CD4-positive, alpha-beta T cell (primary cell): ENCODE data around the gene PLEKHF1. TPM values are rescaled to one million over a fixed set of nuclear protein-coding genes. Genes with fewer than 3 reads are reported as not detected.
A peak's percentile ranks its signal among the peaks of the same experiment; 100 is the strongest.

Experiments
- ATAC-seq: fragments of 200-7000 bp; cut with Tn5 transposase; one replicate; pipeline ENCODE4 v1.10.0; 2022; ENCODE audit warnings: mild to moderate bottlenecking; ENCODE audit not compliant: poor library complexity
- CTCF ChIA-PET: fragments of 350-600 bp; sonication (Branson Sonifier 250); formaldehyde crosslinking; loops from one replicate; lab custom pipeline; 2021; ENCODE audit warnings: antibody characterized with exemption, inconsistent platforms; lab: Charles Lee
- POLR2A ChIA-PET: fragments of 350-600 bp; sonication (Branson Sonifier 250); formaldehyde crosslinking; loops from one replicate; lab custom pipeline; 2021; ENCODE audit warnings: antibody characterized with exemption, inconsistent platforms; lab: Charles Lee
- DNase-seq, 14 experiments: peaks; one replicate each; pipeline ENCODE4 v3.0.0-alpha.2; 2013 to 2020; ENCODE audit warnings: mixed read lengths in 2 of 14
- H3K27ac ChIP-seq, 2 donors: one replicate each; pipeline versions ENCODE4 v1.5.1 to v1.7.0; 2013; ENCODE audit warnings: low read length in 2 of 2, low read depth in 1 of 2, mild to moderate bottlenecking in 1 of 2
- H3K27me3 ChIP-seq, 2 experiments: 1 replicate in 1 of 2; 2 replicates in 1 of 2; pipeline versions ENCODE4 v1.6.1 to v1.7.0; 2013; ENCODE audit warnings: low read length in 2 of 2, control low read depth in 1 of 2, mild to moderate bottlenecking in 1 of 2, moderate library complexity in 1 of 2; ENCODE audit not compliant: insufficient read depth in 2 of 2, control insufficient read depth in 1 of 2
- H3K36me3 ChIP-seq: one replicate; pipeline ENCODE4 v1.6.1; 2013; ENCODE audit warnings: low read length, control low read depth; ENCODE audit not compliant: insufficient read depth
- H3K4me1 ChIP-seq: one replicate; pipeline ENCODE4 v1.6.1; 2013; ENCODE audit warnings: low read length, control low read depth; ENCODE audit not compliant: insufficient read depth
- H3K4me3 ChIP-seq: one replicate; pipeline ENCODE4 v1.5.1; 2013; ENCODE audit warnings: mild to moderate bottlenecking, low read length, moderate library complexity
- H3K9me3 ChIP-seq, 2 experiments: 1 replicate in 1 of 2; 2 replicates in 1 of 2; pipeline versions ENCODE4 v1.6.1 to v1.7.0; 2013; ENCODE audit warnings: low read length in 2 of 2, mild to moderate bottlenecking in 2 of 2, control low read depth in 1 of 2, moderate library complexity in 1 of 2; ENCODE audit not compliant: control insufficient read depth in 1 of 2, insufficient read depth in 1 of 2
- H3K27ac Mint-ChIP-seq: one replicate; pipeline ENCODE4 v1.8.0; 2020; ENCODE audit warnings: mixed read lengths
- H3K27me3 Mint-ChIP-seq: one replicate; pipeline ENCODE4 v1.8.0; 2021; ENCODE audit warnings: mixed read lengths
- H3K36me3 Mint-ChIP-seq: one replicate; pipeline ENCODE4 v1.8.0; 2021; ENCODE audit warnings: low read depth, mixed read lengths
- H3K4me1 Mint-ChIP-seq: one replicate; pipeline ENCODE4 v1.8.0; 2021; ENCODE audit warnings: low read depth, mixed read lengths
- H3K4me3 Mint-ChIP-seq: one replicate; pipeline ENCODE4 v1.8.0; 2020; ENCODE audit warnings: mild to moderate bottlenecking, mixed read lengths
- H3K9me3 Mint-ChIP-seq: one replicate; pipeline ENCODE4 v1.8.0; 2020; ENCODE audit warnings: mixed read lengths
- intact Hi-C, 2 experiments: fragments of 100-400 bp; cut with DNase I in 1 of 2; cut with micrococcal nuclease in 1 of 2; formaldehyde crosslinking; loops; one replicate each; pipeline versions ENCODE4 v1.15.1 to v1.9.0; 2023 to 2025; cut with DNase I, micrococcal nuclease
- total RNA-seq, 174 experiments: library from RNA in 2 of 174; stranded (reverse) in 2 of 174; gene quantifications; one replicate each; pipeline ENCODE4 v1.2.3 and lab custom pipeline; 2021 to 2026
- TF ChIP-seq, protein P1 (sequence below): fragments of 200-600 bp; IDR thresholded peaks from one replicate; pipeline ENCODE4 v1.8.0; 2022; ENCODE audit warnings: antibody characterized with exemption, mild to moderate bottlenecking

Gene PLEKHF1
- total RNA-seq, 2 experiments from 2014 or later, result 37.5 to 41.0 TPM

DNA sequence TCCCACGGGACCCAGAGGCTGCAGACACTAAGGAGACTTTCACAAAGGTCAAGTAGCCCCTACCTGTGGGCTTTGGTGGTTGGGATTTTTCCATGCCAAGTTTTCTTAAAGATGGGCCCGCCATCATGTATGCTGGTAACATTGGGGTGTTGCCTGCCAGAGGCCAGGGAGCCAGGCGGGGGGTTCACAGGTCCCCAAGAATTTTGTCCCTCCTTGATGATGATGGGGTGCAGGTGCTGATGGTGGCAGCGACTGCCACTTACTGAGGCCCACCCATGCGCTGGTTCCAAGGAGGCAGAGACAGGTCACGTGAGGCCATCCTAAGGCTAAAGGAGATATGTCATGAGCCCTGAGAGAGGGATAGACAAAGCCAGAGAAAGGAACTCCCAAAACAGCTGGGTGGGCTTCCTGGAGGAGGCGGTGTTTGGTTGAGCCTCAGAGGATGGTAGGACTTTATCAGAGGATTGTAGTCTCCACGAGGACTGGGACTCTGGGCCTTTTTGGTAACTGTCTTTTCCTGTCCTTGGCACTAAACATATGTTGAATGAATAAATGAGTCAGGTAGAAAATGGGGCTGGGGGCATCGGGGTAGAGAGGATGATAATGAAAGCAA lies 14.4 kb downstream of the PLEKHF1 start:
- Histone ChIP-seq H3K4me3 (peak overlapping the region; percentile 22), H3K27me3 (no peaks in the 10 kb centered on the region), H3K27ac (peak overlapping the region; percentile 29 to 61), H3K9me3 (no peaks in the 10 kb centered on the region), H3K4me1 (peaks cover 92% of the 10 kb centered on the region), H3K36me3 (peaks cover 39% of the 10 kb centered on the region)
- Mint-ChIP-seq H3K36me3 (peaks cover 29% of the 10 kb centered on the region), H3K27me3 (no peaks in the 10 kb centered on the region), H3K27ac (peak overlapping the region; percentile 93), H3K4me3 (peak overlapping the region; percentile 75), H3K4me1 (peaks cover 80% of the 10 kb centered on the region), H3K9me3 (no peaks in the 10 kb centered on the region)
- ChIA-PET CTCF (interaction anchor here (0.8 to 3.1 kb wide), 3 partner anchors 8 to 37 kb away, joined by 3 to 11 read pairs (median 4); no protein-coding TSS in a partner anchor), POLR2A (interaction anchor here (0.7 to 4.9 kb wide), 7 partner anchors 8 to 165 kb away, joined by 4 to 28 read pairs (median 9); partner anchors contain the start of genes C19orf12, PLEKHF1 and POP4)
- no peak for ATAC-seq
- TF ChIP-seq, protein P1, sequence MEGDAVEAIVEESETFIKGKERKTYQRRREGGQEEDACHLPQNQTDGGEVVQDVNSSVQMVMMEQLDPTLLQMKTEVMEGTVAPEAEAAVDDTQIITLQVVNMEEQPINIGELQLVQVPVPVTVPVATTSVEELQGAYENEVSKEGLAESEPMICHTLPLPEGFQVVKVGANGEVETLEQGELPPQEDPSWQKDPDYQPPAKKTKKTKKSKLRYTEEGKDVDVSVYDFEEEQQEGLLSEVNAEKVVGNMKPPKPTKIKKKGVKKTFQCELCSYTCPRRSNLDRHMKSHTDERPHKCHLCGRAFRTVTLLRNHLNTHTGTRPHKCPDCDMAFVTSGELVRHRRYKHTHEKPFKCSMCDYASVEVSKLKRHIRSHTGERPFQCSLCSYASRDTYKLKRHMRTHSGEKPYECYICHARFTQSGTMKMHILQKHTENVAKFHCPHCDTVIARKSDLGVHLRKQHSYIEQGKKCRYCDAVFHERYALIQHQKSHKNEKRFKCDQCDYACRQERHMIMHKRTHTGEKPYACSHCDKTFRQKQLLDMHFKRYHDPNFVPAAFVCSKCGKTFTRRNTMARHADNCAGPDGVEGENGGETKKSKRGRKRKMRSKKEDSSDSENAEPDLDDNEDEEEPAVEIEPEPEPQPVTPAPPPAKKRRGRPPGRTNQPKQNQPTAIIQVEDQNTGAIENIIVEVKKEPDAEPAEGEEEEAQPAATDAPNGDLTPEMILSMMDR, result no peak
- intact Hi-C loops, result loop anchor here in 1 of 2 experiments (1.0 kb wide), 1 partner anchor 11 kb away; no protein-coding TSS in a partner anchor
- DNase-seq, result no peak

DNA sequence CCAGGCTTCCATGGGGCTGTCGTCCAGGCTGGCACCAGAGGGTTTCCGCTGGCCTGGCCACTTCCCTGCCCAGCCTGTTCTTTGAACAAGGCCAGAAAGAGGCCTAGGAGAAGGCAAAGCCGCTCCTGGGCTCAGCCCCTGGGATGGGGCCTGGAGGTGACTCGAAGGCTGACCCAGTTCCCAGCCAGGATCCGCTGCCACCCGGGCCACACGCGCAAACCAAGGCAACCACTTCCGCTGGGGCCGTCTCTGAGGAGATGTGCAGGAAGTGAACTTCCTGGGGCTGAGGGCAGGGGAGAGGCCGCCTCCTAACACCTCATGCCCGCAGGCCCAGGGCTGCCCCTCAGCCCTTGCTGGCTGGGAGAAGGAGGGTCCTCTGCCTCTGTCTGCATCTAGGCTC lies 15.2 kb downstream of the PLEKHF1 start:
- peak overlapping the region; percentile 22 for H3K4me3 ChIP-seq
- Mint-ChIP-seq H3K27ac (peak overlapping the region; percentile 93), H3K27me3 (no peaks in the 10 kb centered on the region), H3K4me1 (peaks cover 76% of the 10 kb centered on the region), H3K9me3 (no peaks in the 10 kb centered on the region), H3K36me3 (peaks cover 23% of the 10 kb centered on the region), H3K4me3 (peak overlapping the region; percentile 76)
- peaks cover 85% of the 10 kb centered on the region for H3K4me1 ChIP-seq
- TF ChIP-seq, protein P1, result no peak
- intact Hi-C loops, result loop anchor here in 1 of 2 experiments (1.0 kb wide), 1 partner anchor 12 kb away; no protein-coding TSS in a partner anchor
- ChIA-PET POLR2A (interaction anchor here (0.7 to 5.4 kb wide), 8 partner anchors 8 to 74 kb away, joined by 3 to 35 read pairs (median 8); partner anchors contain the start of genes C19orf12 and POP4), CTCF (interaction anchor here (0.8 to 1.4 kb wide), 2 partner anchors 9 to 13 kb away, joined by 3 to 4 read pairs; no protein-coding TSS in a partner anchor)
- DNase-seq, result peak; percentile 67 to 93 (median 79)
- H3K27ac ChIP-seq, result peak overlapping the region; percentile 44 to 61
- no peaks in the 10 kb centered on the region for H3K27me3 ChIP-seq
- peak; percentile 87 for ATAC-seq
- peaks cover 31% of the 10 kb centered on the region for H3K36me3 ChIP-seq
- no peaks in the 10 kb centered on the region for H3K9me3 ChIP-seq

DNA sequence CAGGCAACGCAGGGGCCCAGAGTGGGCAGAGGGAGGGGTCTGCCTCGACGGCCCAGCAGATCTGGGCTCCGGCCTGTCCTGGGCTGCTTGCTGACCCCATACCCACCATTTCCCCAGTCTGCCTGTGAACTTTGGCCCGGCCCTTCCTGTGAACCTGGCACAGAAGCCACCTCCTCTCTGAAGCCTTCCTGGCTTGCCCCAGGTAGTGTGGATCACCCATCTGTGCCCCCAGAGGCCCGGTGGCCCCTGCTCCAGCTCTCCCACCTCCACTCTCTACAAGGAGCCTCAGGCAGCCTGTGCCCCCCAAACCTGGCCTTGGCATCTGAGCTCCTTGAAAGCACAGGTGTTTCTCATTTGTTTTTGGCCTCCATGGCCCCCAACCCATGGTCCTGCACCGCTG lies 15.7 kb downstream of the PLEKHF1 start:
- peak; percentile 4 for ATAC-seq
- peak overlapping the region; percentile 22 for H3K4me3 ChIP-seq

More for the DNA sequence above, 15.7 kb downstream of the PLEKHF1 start:
- Mint-ChIP-seq H3K4me3 (peak overlapping the region; percentile 76), H3K36me3 (peaks cover 18% of the 10 kb centered on the region), H3K27me3 (no peaks in the 10 kb centered on the region), H3K27ac (peak overlapping the region; percentile 93), H3K9me3 (no peaks in the 10 kb centered on the region), H3K4me1 (peaks cover 71% of the 10 kb centered on the region)
- Histone ChIP-seq H3K9me3 (no peaks in the 10 kb centered on the region), H3K4me1 (peaks cover 80% of the 10 kb centered on the region), H3K36me3 (peaks cover 26% of the 10 kb centered on the region), H3K27me3 (no peaks in the 10 kb centered on the region), H3K27ac (peak overlapping the region; percentile 44 to 61)
- TF ChIP-seq, protein P1, result no peak
- ChIA-PET POLR2A (interaction anchor here (1.1 to 5.4 kb wide), 8 partner anchors 8 to 75 kb away, joined by 3 to 35 read pairs (median 7); partner anchors contain the start of genes C19orf12, PLEKHF1 and POP4), CTCF (interaction anchor here (0.7 to 1.6 kb wide), 3 partner anchors 8 to 14 kb away, joined by 3 to 4 read pairs (median 3); no protein-coding TSS in a partner anchor)
- intact Hi-C loops, result loop anchor here in 1 of 2 experiments (1.0 kb wide), 1 partner anchor 13 kb away; no protein-coding TSS in a partner anchor
- no peak for DNase-seq
